Measurements from ENCODE around the gene ANKRD23. TPM values are rescaled to one million over a fixed set of nuclear protein-coding genes. Genes with fewer than 3 reads are reported as not detected.

Gene ANKRD23
- total and polyA plus RNA-seq, 11 donors: 0.96 to 26.7 (median 7.9) TPM

DNA sequence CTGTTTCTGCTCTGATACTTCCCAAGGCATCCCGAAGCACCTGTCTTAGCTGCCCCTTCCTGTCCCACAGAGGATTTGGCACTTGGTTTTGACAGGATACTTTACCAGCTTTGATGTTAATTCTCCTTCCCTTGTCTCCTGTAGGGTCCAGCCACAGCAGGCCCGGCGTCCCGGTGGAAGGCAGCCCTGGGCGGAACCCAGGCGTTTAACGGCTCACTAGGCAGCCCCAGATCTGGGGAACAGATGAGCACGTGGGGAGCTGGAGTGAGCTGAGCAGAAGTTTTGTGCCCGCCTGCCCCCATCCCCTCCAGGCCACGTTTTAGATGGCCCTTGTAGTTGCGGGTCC lies 11.4 kb downstream of the ANKRD23 start:
- H3K4me1 ChIP-seq: peaks cover 0 to 24% (median 11%) of the 10 kb centered on the region in 12 donors
- DNase-seq (no peak), ATAC-seq (no peak)
- H3K27me3 ChIP-seq: no peaks in the 10 kb centered on the region
- H3K36me3 ChIP-seq: peaks cover 0 to 85% (median 74%) of the 10 kb centered on the region in 9 donors
- TF ChIP-seq, protein P1, sequence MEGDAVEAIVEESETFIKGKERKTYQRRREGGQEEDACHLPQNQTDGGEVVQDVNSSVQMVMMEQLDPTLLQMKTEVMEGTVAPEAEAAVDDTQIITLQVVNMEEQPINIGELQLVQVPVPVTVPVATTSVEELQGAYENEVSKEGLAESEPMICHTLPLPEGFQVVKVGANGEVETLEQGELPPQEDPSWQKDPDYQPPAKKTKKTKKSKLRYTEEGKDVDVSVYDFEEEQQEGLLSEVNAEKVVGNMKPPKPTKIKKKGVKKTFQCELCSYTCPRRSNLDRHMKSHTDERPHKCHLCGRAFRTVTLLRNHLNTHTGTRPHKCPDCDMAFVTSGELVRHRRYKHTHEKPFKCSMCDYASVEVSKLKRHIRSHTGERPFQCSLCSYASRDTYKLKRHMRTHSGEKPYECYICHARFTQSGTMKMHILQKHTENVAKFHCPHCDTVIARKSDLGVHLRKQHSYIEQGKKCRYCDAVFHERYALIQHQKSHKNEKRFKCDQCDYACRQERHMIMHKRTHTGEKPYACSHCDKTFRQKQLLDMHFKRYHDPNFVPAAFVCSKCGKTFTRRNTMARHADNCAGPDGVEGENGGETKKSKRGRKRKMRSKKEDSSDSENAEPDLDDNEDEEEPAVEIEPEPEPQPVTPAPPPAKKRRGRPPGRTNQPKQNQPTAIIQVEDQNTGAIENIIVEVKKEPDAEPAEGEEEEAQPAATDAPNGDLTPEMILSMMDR (IDR thresholded peaks at IDR 0.05): no peak
- no peak for TF ChIP-seq POLR2A (IDR thresholded peaks at IDR 0.05)
- no peaks in the 10 kb centered on the region for H3K9me3 ChIP-seq
- WGBS, 4 donors: 68 to 80% (median 74%) methylated on average over 7 to 11 of the region's 11 CpGs
- peak overlapping the region in 8 of 12 donors; percentile 8 to 59 (median 34) for H3K27ac ChIP-seq
- no peak overlapping the region for H3K4me3 ChIP-seq
- intact Hi-C loops (cut with DNase I): no loop called here

DNA sequence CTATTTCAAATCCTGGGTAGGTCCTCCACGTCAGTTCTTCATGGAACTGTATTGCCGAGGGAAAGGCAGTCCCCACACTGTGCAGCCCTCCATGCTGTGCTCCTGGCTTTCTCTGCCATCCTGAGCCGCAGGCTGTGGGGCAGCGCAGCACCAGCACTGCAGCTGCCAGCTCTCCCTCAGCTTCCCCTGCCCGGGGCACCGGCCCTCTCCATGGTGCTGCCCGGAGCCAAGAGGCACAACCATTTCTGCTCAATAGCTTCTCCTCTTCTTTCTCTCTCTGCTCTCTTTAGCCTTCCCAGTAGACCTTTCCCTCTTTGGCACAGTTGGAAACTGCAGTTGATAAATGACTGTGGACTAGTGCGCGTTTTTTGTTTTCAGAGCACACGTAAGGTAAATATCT lies 12.1 kb downstream of the ANKRD23 start:
- peak overlapping the region in 1 of 12 donors; percentile 51 for H3K27ac ChIP-seq

DNA sequence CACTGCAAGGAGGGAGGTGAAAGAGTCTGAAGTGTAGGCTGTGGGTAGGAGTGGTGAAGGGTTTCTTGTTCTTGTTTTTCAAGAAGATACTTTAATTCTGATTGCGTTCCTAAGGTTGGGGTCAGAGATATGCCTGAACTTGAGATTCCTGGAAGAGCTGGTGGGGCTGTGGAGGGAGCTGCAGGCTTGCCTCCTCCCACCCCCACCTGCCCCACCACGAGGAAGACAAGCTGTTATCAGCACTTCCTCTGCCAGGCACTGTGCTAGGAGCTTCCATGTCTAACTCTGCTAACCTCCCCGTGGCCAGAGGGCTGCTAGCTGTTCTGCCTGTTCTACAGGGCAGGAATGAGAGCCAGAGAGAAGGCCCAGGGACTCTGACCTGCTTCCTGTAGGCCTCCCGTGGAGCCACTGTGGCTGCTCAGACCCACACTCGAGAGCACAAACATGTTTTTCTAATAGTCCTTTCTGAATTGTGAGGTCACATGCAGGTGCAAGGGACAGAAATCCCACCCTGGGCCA lies 13.7 kb downstream of the ANKRD23 start:
- WGBS, 4 donors: 38 to 62% (median 56%) methylated on average over 3 to 5 of the region's 5 CpGs
- peaks cover 0 to 96% (median 86%) of the 10 kb centered on the region in 9 donors for H3K36me3 ChIP-seq
- no peak overlapping the region for H3K27ac ChIP-seq

More for the DNA sequence above, 12.1 kb downstream of the ANKRD23 start:
- H3K9me3 ChIP-seq: no peaks in the 10 kb centered on the region
- peaks cover 0 to 87% (median 74%) of the 10 kb centered on the region in 9 donors for H3K36me3 ChIP-seq
- no peak overlapping the region for H3K4me3 ChIP-seq
- DNase-seq (no peak), ATAC-seq (peak; percentile 18 to 77 (median 64))
- 67 to 75% (median 70%) methylated on average over 10 of the region's 10 CpGs for WGBS, 4 donors
- H3K4me1 ChIP-seq: peaks cover 0 to 24% (median 11%) of the 10 kb centered on the region in 12 donors
- intact Hi-C loops (cut with DNase I): no loop called here
- H3K27me3 ChIP-seq: no peaks in the 10 kb centered on the region
- TF ChIP-seq, protein P1 (IDR thresholded peaks at IDR 0.05): no peak

DNA sequence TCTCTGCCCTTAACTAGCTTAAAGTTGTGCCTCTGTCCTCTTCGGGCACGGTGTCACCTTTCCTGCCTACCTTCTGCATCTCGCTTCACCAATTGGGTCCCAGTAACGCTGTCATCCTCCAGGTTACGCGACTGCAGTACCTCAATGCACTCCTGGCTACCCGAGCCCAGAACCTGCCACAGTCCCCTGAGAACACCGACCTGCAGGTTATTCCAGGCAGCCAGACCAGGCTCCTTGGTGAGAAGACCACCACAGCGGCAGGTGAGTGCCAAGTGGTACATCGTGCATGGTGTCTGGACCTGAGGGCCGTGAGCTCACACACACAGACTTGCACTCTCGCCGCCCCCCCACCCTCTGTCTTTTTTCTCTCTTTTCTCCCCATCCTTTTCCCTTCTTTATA lies 14.9 kb downstream of the ANKRD23 start:
- intact Hi-C loops (cut with DNase I): no loop called here
- 95 to 96% (median 95%) methylated on average over 13 of the region's 13 CpGs for WGBS, 4 donors
- Histone ChIP-seq H3K36me3 (peaks cover 0 to 97% (median 84%) of the 10 kb centered on the region in 9 donors), H3K27ac (no peak overlapping the region), H3K4me3 (no peak overlapping the region), H3K4me1 (peaks cover 0 to 30% (median 12%) of the 10 kb centered on the region in 12 donors), H3K27me3 (no peaks in the 10 kb centered on the region), H3K9me3 (no peaks in the 10 kb centered on the region)
- ATAC-seq (no peak), DNase-seq (no peak)
- no peak for TF ChIP-seq POLR2A (IDR thresholded peaks at IDR 0.05)
- TF ChIP-seq, protein P1 (IDR thresholded peaks at IDR 0.05): no peak

More for the DNA sequence above, 13.7 kb downstream of the ANKRD23 start:
- TF ChIP-seq, protein P1 (IDR thresholded peaks at IDR 0.05): no peak
- TF ChIP-seq POLR2A (IDR thresholded peaks at IDR 0.05): no peak
- Histone ChIP-seq H3K4me1 (peaks cover 0 to 24% (median 11%) of the 10 kb centered on the region in 12 donors), H3K9me3 (no peaks in the 10 kb centered on the region), H3K4me3 (no peak overlapping the region), H3K27me3 (no peaks in the 10 kb centered on the region)
- intact Hi-C loops (cut with DNase I): no loop called here
- ATAC-seq (no peak), DNase-seq (no peak)

All from heart left ventricle (tissue), 16 donors.